HepG2 (cell line): ENCODE results near the gene EML2. TPM values are rescaled to one million over a fixed set of nuclear protein-coding genes. Genes with fewer than 3 reads are reported as not detected.
A peak's percentile ranks its signal among the peaks of the same experiment; 100 is the strongest.

Experiments
- AGO1 ChIP-seq: fragments of 200-400 bp; formaldehyde crosslinking; IDR thresholded peaks from 2 replicates; pipeline ENCODE4 v1.6.1; 2017; ENCODE audit warnings: mild to moderate bottlenecking, low read depth, low read length, moderate library complexity; ENCODE audit not compliant: poor library complexity, severe bottlenecking
- CEBPG ChIP-seq: IDR thresholded peaks from 2 replicates; pipeline ENCODE4 v1.6.1; 2016
- CHD4 ChIP-seq: fragments of 200-600 bp; sonication (generic); IDR thresholded peaks from 2 replicates; pipeline ENCODE4 v1.7.0; 2017; ENCODE audit warnings: mild to moderate bottlenecking, low read length, borderline replicate concordance
- HCFC1 ChIP-seq: fragments of 150-350 bp; IDR thresholded peaks from 2 replicates; pipeline ENCODE4 v1.6.1; 2014; ENCODE audit warnings: low read depth, low read length
- HDAC1 ChIP-seq: sonication (generic); formaldehyde crosslinking; IDR thresholded peaks from 2 replicates; pipeline ENCODE4 v1.5.1; 2020; ENCODE audit warnings: mild to moderate bottlenecking, missing genetic modification reagents
- IRF2 ChIP-seq: IDR thresholded peaks from 2 replicates; pipeline ENCODE4 v1.6.1; 2018; ENCODE audit warnings: missing genetic modification reagents, missing compliant biosample characterization
- ISL2 ChIP-seq: sonication (generic); formaldehyde crosslinking; IDR thresholded peaks from 2 replicates; pipeline ENCODE4 v1.5.0; 2020; ENCODE audit warnings: missing genetic modification reagents
- MAFF ChIP-seq: IDR thresholded peaks from 2 replicates; pipeline ENCODE4 v1.6.1; 2011; ENCODE audit warnings: low read depth, low read length, improper control_type of control experiment
- MED8 ChIP-seq: sonication (generic); formaldehyde crosslinking; IDR thresholded peaks from 2 replicates; pipeline ENCODE4 v1.8.1; 2023; ENCODE audit warnings: mild to moderate bottlenecking, missing genetic modification reagents; ENCODE audit not compliant: insufficient replicate concordance
- PCBP1 ChIP-seq: fragments of 200-400 bp; formaldehyde crosslinking; IDR thresholded peaks from 2 replicates; pipeline ENCODE4 v1.6.1; 2017; ENCODE audit warnings: mild to moderate bottlenecking, low read depth, low read length, borderline replicate concordance
- POLR2AphosphoS5 ChIP-seq: IDR thresholded peaks from 2 replicates; pipeline ENCODE4 v1.6.1; 2012; ENCODE audit warnings: low read depth, low read length
- RBM22 ChIP-seq: fragments of 200-400 bp; formaldehyde crosslinking; optimal IDR thresholded peaks from 2 replicates; pipeline ENCODE3; 2017; ENCODE audit warnings: mild to moderate bottlenecking, low read length, moderate library complexity
- SP1 ChIP-seq, 2 experiments: fragments of 450-650 bp in 1 of 2; sonication (generic) in 1 of 2; formaldehyde crosslinking in 1 of 2; IDR thresholded peaks; 2 replicates each; pipeline versions ENCODE4 v1.4.0 to v1.6.1; 2016 to 2020; ENCODE audit warnings: missing genetic modification reagents in 1 of 2
- TBX2 ChIP-seq: sonication (generic); formaldehyde crosslinking; IDR thresholded peaks from 2 replicates; pipeline ENCODE4 v1.5.0; 2020; ENCODE audit warnings: missing genetic modification reagents, mild to moderate bottlenecking, borderline replicate concordance
- ZBTB20 ChIP-seq: sonication (generic); formaldehyde crosslinking; IDR thresholded peaks from 2 replicates; pipeline ENCODE4 v1.8.1; 2023; ENCODE audit warnings: missing genetic modification reagents, low read depth, mild to moderate bottlenecking, borderline replicate concordance
- ZFP36L2 ChIP-seq: sonication (generic); formaldehyde crosslinking; IDR thresholded peaks from 2 replicates; pipeline ENCODE4 v1.4.0; 2020; ENCODE audit warnings: missing genetic modification reagents
- ZMYM2 ChIP-seq: sonication (generic); formaldehyde crosslinking; IDR thresholded peaks from 2 replicates; pipeline ENCODE4 v1.8.0; 2022; ENCODE audit warnings: mild to moderate bottlenecking, missing genetic modification reagents
- ZNF44 ChIP-seq: sonication (generic); formaldehyde crosslinking; IDR thresholded peaks from 2 replicates; pipeline ENCODE4 v1.5.1; 2020; ENCODE audit warnings: mild to moderate bottlenecking, missing genetic modification reagents
- ZNF496 ChIP-seq: sonication (generic); formaldehyde crosslinking; IDR thresholded peaks from 2 replicates; pipeline ENCODE4 v1.8.1; 2023; ENCODE audit warnings: mild to moderate bottlenecking, moderate library complexity, missing genetic modification reagents; ENCODE audit not compliant: insufficient replicate concordance
- ZNF672 ChIP-seq: sonication (generic); formaldehyde crosslinking; IDR thresholded peaks from 2 replicates; pipeline ENCODE4 v1.8.1; 2022; ENCODE audit warnings: missing genetic modification reagents
- ZNF780A ChIP-seq: sonication (generic); formaldehyde crosslinking; IDR thresholded peaks from 2 replicates; pipeline ENCODE4 v1.8.0; 2022; ENCODE audit warnings: mild to moderate bottlenecking, missing genetic modification reagents, moderate library complexity
- ZNF878 ChIP-seq: sonication (generic); formaldehyde crosslinking; IDR thresholded peaks from 2 replicates; pipeline ENCODE4 v1.8.1; 2023; ENCODE audit warnings: mild to moderate bottlenecking, missing genetic modification reagents, moderate library complexity
- polyA plus RNA-seq, 8 experiments: library from polyadenylated mRNA; depleted of rRNA in 3 of 8; stranded (reverse) in 7 of 8; unstranded in 1 of 8; fragments of >200 nt; fragmentation: Illumina TruSeq in 4 of 8; extraction: Trizol in 4 of 8; gene quantifications; 2 replicates each; pipeline versions ENCODE4 v1.2.1 to v1.2.3, GENCODE V29; 2011 to 2016; ENCODE audit warnings: low read depth in 4 of 8, missing spikeins in 1 of 8, mixed read lengths in 1 of 8; ENCODE audit not compliant: insufficient read depth in 1 of 8
- total RNA-seq, 5 experiments: library from RNA; depleted of rRNA; stranded (reverse); fragments of >200 nt; fragmentation: Illumina TruSeq; extraction: Trizol; gene quantifications; 2 replicates each; pipeline ENCODE4 v1.2.3, GENCODE V29; 2016; ENCODE audit warnings: low read depth in 1 of 5
- TF ChIP-seq, protein P1 (sequence below): IDR thresholded peaks from 2 replicates; pipeline ENCODE4 v1.6.1; 2016
- TF ChIP-seq, protein P2 (sequence below): IDR thresholded peaks from 2 replicates; pipeline ENCODE4 v1.6.1; 2016; ENCODE audit warnings: missing compliant biosample characterization, missing genetic modification reagents, borderline replicate concordance
- TF ChIP-seq, protein P3 (sequence below): sonication (generic); formaldehyde crosslinking; IDR thresholded peaks from 2 replicates; pipeline ENCODE4 v1.8.0; 2022; ENCODE audit warnings: missing genetic modification reagents, mild to moderate bottlenecking, borderline replicate concordance

Gene EML2
- total and polyA plus RNA-seq, 2 of the 13 experiments (the other 11 are each of a cell fraction or from before 2014, with no cell fraction given): 7.3 to 12.9 TPM

DNA sequence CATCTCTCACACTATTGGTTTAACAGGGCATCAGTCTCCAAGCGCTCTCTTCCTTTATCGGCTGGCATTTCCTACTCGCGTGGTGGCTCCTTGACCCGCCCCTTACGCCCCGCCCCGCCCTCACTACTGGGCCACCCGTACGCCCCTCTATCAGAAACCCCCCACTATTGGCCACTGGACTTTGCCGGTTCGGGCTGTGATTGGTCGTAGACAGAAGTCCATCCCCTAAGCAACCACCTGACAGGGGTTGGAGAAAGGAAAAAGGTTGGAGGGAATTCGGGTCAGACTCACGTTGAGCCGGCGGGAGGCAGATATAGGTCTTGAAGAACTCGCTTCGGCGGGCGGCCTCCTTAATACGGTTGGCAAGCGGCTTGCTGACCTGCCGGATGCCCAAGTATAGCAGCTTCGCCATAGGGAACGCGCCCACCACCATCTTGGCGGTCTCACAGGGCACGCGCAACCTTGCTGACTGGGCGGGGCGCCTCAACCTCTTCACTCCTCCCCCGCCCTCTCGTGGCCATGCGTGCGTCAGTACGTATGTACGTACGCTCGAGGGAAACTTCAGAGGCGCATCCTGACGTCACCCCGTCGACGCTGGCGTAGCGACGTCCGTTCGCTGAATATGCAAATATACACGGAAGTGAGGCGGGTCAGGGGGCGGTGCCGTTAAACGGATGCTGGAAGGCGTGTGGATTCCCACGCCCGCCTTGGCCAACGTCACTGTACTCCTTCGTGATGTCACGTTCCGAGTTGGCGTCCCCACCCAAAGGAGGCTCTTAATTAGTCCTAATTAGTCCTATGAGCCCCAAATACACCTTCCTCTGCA is 54.7 kb downstream of the EML2 start, which contains the start of gene OPA3 (continued):
- TF ChIP-seq ZNF780A (CRISPR knock-in tag): no peak
- TF ChIP-seq ZNF672 (CRISPR knock-in tag): no peak
- TF ChIP-seq, protein P1, sequence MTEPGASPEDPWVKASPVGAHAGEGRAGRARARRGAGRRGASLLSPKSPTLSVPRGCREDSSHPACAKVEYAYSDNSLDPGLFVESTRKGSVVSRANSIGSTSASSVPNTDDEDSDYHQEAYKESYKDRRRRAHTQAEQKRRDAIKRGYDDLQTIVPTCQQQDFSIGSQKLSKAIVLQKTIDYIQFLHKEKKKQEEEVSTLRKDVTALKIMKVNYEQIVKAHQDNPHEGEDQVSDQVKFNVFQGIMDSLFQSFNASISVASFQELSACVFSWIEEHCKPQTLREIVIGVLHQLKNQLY (CRISPR knock-in tag): peak; percentile 83
- TF ChIP-seq, protein P2, sequence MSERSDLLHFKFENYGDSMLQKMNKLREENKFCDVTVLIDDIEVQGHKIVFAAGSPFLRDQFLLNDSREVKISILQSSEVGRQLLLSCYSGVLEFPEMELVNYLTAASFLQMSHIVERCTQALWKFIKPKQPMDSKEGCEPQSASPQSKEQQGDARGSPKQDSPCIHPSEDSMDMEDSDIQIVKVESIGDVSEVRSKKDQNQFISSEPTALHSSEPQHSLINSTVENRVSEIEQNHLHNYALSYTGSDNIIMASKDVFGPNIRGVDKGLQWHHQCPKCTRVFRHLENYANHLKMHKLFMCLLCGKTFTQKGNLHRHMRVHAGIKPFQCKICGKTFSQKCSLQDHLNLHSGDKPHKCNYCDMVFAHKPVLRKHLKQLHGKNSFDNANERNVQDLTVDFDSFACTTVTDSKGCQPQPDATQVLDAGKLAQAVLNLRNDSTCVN: peak; percentile 67; the same call in 1 of the 2 replicates
- TF ChIP-seq ZNF878 (CRISPR knock-in tag): peak; percentile 83
- no peak; the same call in 1 of the 2 replicates for TF ChIP-seq ISL2 (CRISPR knock-in tag)
- TF ChIP-seq MED8 (CRISPR knock-in tag): no peak
- 0 out of 2 replicates have a peak, but pooled peaks have one; percentile 53 for TF ChIP-seq CHD4
- TF ChIP-seq IRF2 (CRISPR knock-in tag): peak; percentile 83
- peak; percentile 62 for TF ChIP-seq TBX2 (CRISPR knock-in tag)
- TF ChIP-seq, protein P3, sequence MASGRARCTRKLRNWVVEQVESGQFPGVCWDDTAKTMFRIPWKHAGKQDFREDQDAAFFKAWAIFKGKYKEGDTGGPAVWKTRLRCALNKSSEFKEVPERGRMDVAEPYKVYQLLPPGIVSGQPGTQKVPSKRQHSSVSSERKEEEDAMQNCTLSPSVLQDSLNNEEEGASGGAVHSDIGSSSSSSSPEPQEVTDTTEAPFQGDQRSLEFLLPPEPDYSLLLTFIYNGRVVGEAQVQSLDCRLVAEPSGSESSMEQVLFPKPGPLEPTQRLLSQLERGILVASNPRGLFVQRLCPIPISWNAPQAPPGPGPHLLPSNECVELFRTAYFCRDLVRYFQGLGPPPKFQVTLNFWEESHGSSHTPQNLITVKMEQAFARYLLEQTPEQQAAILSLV (CRISPR knock-in tag): peak; percentile 86; the same call in 1 of the 2 replicates
- peak; percentile 36; the same call in 1 of the 2 replicates for TF ChIP-seq ZNF44 (CRISPR knock-in tag)
- no peak for TF ChIP-seq ZNF496
- peak; percentile 64 for TF ChIP-seq AGO1
- TF ChIP-seq PCBP1: peak; percentile 59; the same call in 1 of the 2 replicates
- TF ChIP-seq POLR2AphosphoS5: peak; percentile 51
- TF ChIP-seq CEBPG (CRISPR knock-in tag): peak; percentile 41; the same call in 1 of the 2 replicates
- TF ChIP-seq ZMYM2 (CRISPR knock-in tag): 0 out of 2 replicates have a peak, but pooled peaks have one; percentile 52
- TF ChIP-seq ZBTB20 (CRISPR knock-in tag): peak; percentile 66; the same call in 1 of the 2 replicates
- TF ChIP-seq MAFF: peak; percentile 72
- TF ChIP-seq HDAC1 (CRISPR knock-in tag): peak; percentile 84
- TF ChIP-seq SP1 (IDR thresholded peaks at IDR 0.05): no peak
- peak; percentile 78 for TF ChIP-seq SP1 (CRISPR knock-in tag; IDR thresholded peaks at IDR 0.05)
- no peak for TF ChIP-seq RBM22
- no peak for TF ChIP-seq ZFP36L2 (CRISPR knock-in tag)
- TF ChIP-seq HCFC1: 0 out of 2 replicates have a peak, but pooled peaks have one; percentile 17
